Activated naive CD4-positive, alpha-beta T cell treated with anti-CD3 and anti-CD28 coated beads, Interleukin-2, amount 50 U/mL, for 16 hours (primary cell): ENCODE data around the gene LAMA1.

Experiments
- DNase-seq: peaks from one replicate; pipeline ENCODE4 v3.0.0-alpha.2; 2020

The LAMA1 gene

GRCh38 chr18:7048081-7048480 lies 69.5 kb downstream of the LAMA1 start:
- no peak for DNase-seq

GRCh38 chr18:7047336-7047735 lies 70.3 kb downstream of the LAMA1 start:
- no peak for DNase-seq

- no peak for DNase-seq
Observed at GRCh38 chr18:7038330-7038851, 79.2 kb downstream of the LAMA1 start.

- DNase-seq: no peak
Observed at GRCh38 chr18:7037470-7037869, 80.1 kb downstream of the LAMA1 start.

GRCh38 chr18:7035807-7036206 lies 81.8 kb downstream of the LAMA1 start:
- DNase-seq: no peak

GRCh38 chr18:7034924-7035323 lies 82.7 kb downstream of the LAMA1 start:
- DNase-seq: no peak

GRCh38 chr18:7032537-7032936 lies 85.1 kb downstream of the LAMA1 start:
- no peak for DNase-seq

DNA sequence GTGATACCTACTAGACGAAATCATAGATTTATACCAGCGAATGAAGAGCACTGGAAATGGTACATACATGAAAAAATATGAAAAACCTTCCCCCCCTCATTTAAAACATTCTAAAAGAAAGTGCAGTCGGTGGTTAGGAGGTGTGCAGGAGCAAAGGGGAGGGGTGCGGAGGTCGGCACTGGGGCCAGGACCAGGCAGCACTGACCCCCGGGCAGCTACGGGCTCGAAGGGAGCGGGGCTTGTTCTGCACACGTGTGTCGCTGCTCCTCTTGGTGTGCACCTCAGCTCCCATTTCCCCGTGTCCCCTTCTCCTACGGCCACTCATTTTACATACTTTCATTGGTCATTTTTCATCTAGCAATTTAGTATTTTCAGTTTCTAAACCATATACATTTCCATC lies 89.0 kb downstream of the LAMA1 start:
- no peak for DNase-seq

DNA sequence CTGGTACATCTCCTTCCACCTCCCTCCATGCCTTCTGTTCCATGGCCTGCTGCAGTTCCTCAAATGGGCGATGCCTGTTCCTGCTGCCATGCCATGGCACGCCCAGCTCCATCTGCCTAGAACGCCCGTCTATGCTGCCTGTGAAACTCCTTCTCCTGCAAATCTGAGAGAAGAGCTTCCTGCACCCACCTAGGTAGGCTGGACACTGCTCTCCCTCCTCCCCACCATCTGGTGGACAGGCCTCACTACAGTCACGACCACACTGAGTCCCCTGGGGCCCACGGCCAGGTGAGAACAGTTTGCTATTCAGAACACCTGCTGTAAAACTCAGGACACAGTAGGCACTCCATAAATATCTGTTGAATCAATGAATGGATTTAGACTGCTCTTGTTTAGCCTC lies 92.4 kb downstream of the LAMA1 start:
- DNase-seq: no peak

DNA sequence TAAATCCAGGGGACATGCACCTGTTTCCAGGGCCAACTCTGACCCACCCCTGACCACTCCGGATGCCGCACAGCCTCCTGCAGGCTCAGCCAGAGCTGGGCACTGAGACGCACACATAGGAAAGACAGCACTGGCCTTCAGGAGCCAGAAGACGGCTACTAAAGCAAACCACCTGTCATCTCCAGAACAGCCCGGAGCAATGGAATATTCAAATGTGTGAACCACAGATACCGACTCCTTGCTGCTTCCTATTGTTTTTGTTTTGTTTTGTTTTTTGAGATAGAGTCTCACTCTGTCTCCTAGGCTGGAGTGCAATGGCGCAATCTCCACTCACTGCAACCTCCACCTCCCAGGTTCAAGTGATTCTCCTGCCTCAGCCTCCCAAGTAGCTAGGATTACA lies 94.0 kb downstream of the LAMA1 start:
- no peak for DNase-seq

GRCh38 chr18:7023063-7023580 lies 94.5 kb downstream of the LAMA1 start:
- DNase-seq: no peak

DNA sequence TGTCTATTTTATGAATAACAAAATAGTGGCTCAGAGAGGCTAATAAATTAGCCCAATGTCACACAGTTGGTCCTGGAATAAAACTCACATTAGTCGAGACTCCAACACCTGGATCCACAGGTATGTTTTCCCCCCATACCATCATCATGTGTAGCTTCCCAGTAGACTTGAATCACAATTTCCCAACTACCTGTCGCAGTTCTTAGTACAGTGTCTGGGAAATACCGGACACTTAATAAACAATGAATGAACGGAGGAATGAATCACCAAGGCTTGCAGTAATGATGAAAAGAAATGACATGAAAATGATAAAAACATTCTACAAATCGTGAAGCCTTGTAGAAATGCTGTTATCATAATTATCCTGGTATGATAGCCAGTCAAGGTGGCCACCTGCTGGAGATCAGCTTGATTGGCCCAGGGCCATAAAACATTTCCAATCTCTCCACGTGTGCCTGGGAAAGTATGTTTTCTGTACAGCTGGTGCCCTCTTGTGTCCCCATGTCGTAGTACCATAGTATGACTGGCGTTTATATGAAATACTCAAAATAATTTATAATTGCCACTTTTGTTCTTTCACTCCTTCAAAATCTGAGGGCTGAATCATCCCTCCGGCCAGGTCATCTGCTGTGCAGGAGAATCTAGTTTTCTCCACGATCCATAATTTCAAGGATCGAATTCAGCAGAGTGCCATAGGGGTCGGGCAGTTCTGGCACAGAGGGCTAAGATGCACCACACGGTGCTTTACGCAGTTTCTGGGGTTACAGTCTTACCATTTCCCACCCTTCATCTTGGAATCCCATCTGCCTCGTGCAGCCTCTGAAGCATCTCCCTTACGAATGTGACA lies 95.4 kb downstream of the LAMA1 start:
- no peak for DNase-seq

GRCh38 chr18:7020995-7021777 lies 96.4 kb downstream of the LAMA1 start:
- no peak for DNase-seq

DNA sequence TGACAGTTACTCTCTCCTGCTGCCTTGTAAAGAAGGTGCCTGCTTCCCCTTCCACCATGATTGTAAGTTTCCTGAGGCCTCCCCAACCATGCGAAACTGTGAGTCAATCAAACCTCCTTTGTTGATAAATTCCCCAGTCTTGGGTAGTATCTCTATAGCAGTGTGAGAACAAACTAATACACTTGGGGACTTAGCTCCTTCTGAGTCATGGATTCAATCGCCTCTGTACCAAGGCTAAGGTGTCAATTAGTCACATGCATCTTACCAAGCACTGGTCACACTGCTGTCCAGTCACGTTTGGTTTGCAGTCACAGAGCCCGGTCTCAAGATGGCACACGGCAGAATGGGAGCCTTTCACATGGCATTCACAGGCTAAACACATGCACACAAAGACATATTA lies 100.6 kb downstream of the LAMA1 start:
- no peak for DNase-seq

DNA sequence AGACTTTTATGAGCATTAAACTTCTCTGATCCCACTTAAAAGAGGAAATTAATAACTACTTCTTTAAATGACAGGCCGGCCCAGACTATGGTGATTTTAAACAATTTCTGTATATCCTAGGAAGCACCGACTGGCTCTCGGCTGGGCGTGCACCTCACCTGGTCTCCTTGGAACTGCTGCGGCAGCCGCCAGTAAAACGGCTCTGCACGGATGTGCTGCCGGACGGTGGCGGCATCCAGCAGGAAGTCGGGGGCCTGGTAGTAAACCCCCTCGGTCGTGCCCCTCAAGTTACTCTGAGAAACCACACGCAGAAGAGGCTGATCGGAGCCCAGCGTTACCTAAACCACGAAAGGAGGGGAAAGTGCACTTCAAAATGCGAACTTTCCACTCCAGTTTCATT lies 106.5 kb downstream of the LAMA1 start:
- DNase-seq: no peak

GRCh38 chr18:7004009-7004408 lies 113.6 kb downstream of the LAMA1 start:
- DNase-seq: no peak

DNA sequence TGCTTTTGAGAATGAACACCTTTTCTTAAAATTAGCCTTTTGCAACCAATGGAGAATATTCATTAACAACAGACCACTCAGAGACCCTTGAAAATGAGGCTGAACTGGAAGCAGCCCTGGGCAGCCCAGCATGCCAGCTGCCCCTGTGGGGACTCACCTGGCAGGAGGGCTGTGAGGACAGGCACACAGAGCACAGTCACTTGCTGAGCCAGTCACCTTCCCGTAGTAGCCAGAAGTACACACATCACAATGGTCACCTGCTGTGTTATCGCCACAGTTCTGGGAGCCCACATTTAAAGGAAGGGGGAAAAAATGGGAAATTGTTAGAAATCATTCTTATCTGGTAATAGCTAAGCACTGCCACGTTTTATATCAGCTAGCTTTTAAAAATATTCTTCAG lies 115.5 kb downstream of the LAMA1 start:
- DNase-seq: no peak

- no peak for DNase-seq
Observed at GRCh38 chr18:7000484-7001096, 117.0 kb downstream of the LAMA1 start.

GRCh38 chr18:6997808-6998207 lies 119.8 kb downstream of the LAMA1 start:
- no peak for DNase-seq

DNA sequence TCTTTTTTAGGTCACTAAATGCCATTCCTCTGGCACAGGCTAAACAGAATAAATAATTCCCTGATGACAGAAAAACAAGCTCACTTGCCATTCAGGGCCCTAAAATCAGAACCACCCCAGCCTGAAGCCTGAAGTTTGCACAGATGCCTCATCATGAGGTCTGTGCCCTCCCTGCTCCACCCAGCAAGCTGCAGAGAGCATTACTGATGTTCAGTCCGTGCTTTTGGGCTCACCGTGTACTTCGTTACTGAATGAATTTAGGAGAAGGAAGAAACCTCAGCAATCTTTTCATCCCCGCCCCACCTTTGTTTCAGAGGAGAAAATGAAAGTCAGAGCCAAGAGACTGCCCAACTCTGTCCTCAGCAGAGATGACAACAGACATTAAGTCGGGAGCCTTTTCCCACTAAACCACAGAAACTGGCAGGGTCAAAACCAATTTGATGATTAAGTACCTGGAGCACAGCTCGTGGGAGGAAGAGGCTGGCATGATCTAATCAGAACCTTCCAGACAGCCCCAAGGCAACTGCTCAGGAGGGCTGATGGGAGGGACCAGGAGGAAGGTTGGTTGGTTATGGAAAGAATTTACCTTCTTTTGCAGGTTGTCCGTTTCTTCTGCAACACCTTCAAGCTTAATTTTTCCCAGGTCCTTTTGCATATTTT lies 122.7 kb downstream of the LAMA1 start:
- no peak for DNase-seq

GRCh38 chr18:6994056-6994770 lies 123.4 kb downstream of the LAMA1 start:
- DNase-seq: no peak

GRCh38 chr18:6992761-6993160 lies 124.8 kb downstream of the LAMA1 start:
- DNase-seq: no peak
